ENCODE data around the gene ADGRL2.

The ADGRL2 gene

DNA sequence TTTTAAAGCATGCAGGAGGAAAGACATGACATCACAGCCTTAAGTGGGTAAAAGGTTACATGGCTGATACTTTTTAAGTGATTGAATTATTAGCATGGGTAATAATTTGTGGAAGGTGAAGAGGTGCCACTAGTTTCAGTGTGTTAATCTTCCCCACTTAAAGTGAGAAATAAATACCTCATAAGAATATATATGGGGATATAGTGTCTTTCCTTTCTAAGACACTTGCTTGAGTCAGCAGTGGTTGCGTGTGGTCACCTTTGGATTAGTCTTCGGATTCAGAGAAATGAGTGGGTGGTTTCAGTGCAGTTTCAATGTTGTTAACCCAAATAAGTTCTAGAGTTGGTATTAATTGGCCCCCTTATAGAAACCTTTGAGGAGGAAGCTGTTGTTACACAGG is 94.1 kb downstream of the ADGRL2 start:
- Mint-ChIP-seq H3K27ac (peak overlapping the region in 2 of 3 experiments; percentile 53 to 80), H3K4me3 (no peak overlapping the region), H3K4me1 (peaks cover 48% of the 10 kb centered on the region), H3K36me3 (ENCODE audit: low read depth) (peaks cover 15% of the 10 kb centered on the region), H3K9me3 (no peaks in the 10 kb centered on the region), H3K27me3 (ENCODE audit: low read depth) (no peaks in the 10 kb centered on the region)
- TF ChIP-seq, protein P1, sequence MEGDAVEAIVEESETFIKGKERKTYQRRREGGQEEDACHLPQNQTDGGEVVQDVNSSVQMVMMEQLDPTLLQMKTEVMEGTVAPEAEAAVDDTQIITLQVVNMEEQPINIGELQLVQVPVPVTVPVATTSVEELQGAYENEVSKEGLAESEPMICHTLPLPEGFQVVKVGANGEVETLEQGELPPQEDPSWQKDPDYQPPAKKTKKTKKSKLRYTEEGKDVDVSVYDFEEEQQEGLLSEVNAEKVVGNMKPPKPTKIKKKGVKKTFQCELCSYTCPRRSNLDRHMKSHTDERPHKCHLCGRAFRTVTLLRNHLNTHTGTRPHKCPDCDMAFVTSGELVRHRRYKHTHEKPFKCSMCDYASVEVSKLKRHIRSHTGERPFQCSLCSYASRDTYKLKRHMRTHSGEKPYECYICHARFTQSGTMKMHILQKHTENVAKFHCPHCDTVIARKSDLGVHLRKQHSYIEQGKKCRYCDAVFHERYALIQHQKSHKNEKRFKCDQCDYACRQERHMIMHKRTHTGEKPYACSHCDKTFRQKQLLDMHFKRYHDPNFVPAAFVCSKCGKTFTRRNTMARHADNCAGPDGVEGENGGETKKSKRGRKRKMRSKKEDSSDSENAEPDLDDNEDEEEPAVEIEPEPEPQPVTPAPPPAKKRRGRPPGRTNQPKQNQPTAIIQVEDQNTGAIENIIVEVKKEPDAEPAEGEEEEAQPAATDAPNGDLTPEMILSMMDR (IDR thresholded peaks at IDR 0.05; ENCODE audit: unreplicated experiment in 3 of 3) = no peak

DNA sequence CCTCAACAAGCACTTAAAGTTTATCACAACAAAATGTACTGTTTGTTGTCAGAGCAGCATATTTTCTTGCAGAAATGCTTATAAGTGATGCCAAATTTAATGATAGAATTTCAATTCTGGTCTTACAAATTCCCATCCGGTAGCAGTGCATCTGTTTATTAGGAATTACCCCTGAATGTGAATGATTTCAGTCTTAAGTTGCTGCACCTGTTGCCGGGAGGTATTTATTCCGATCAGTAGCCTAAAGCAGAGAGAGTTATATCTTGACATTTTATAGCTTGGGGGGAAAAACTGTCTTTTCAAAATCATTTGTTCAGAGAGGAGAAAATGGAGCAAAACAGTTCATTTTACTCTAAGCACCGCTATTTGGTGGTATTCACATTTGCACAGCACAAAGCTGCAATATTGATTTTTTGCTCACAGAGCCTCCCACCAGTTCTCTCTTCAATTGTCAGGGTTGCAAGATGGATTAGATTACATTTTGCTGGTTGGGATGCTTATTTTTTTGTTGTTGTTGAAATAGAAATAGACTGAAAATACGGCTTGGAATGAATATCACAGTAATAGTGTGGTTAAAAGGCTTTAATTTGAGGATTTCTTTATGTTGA is 98.6 kb downstream of the ADGRL2 start:
- TF ChIP-seq, protein P1 (IDR thresholded peaks at IDR 0.05; ENCODE audit: unreplicated experiment in 3 of 3) = no peak

DNA sequence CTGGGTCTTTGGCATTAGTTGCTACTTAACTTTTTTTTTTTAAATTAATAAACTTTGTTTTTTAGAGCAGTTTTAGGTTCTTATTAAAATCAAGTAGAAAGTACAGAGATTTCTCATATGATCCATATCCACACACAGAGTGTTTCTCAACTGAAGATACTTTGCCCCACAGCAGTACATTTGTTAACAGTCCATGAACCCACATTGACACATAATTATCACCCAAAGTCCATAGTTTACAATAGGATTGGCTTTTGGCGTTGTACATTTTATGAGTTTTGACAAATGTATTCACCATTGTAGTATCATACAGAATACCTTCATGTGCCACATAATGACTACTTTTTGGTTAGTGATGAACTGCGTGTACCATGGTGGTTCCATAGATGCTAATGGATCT is 106.8 kb downstream of the ADGRL2 start:
- H3K4me1 Mint-ChIP-seq = peaks cover 8% of the 10 kb centered on the region
- peaks cover 34% of the 10 kb centered on the region for H3K36me3 Mint-ChIP-seq (ENCODE audit: low read depth)
- H3K27me3 Mint-ChIP-seq (ENCODE audit: low read depth) = no peaks in the 10 kb centered on the region
- no peak overlapping the region for H3K4me3 Mint-ChIP-seq
- no peaks in the 10 kb centered on the region for H3K9me3 Mint-ChIP-seq
- TF ChIP-seq, protein P1 (IDR thresholded peaks at IDR 0.05; ENCODE audit: unreplicated experiment in 3 of 3) = no peak
- no peak overlapping the region for H3K27ac Mint-ChIP-seq

More for the DNA sequence above, 98.6 kb downstream of the ADGRL2 start:
- H3K4me1 Mint-ChIP-seq = peaks cover 44% of the 10 kb centered on the region
- H3K27ac Mint-ChIP-seq = peak overlapping the region; percentile 20 to 22 (median 20)
- peaks cover 7% of the 10 kb centered on the region for H3K36me3 Mint-ChIP-seq (ENCODE audit: low read depth)
- no peaks in the 10 kb centered on the region for H3K27me3 Mint-ChIP-seq (ENCODE audit: low read depth)
- H3K9me3 Mint-ChIP-seq = no peaks in the 10 kb centered on the region
- no peak overlapping the region for H3K4me3 Mint-ChIP-seq

DNA sequence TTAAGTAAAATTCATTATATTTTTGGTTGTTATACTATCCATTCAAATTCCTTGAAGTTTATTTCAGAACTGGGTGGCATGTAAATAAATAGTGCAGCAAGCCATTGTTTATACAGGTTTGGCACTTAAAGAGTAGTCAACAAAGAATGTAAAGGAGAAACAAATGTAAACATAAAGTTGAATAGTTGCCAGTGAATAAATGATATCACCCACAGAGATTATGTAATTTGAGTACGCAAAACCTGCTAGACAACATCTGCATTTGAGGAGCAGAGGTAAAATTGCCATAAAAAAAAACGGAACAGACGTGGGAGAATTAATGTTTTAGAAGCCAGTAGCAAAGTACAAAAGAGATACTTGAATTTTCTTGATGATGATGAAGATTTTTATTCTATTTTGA is 111.6 kb downstream of the ADGRL2 start:
- peaks cover 30% of the 10 kb centered on the region for H3K36me3 Mint-ChIP-seq (ENCODE audit: low read depth)
- H3K27ac Mint-ChIP-seq = no peak overlapping the region
- TF ChIP-seq, protein P1 (IDR thresholded peaks at IDR 0.05; ENCODE audit: unreplicated experiment in 3 of 3) = no peak
- no peak overlapping the region for H3K4me3 Mint-ChIP-seq
- H3K9me3 Mint-ChIP-seq = no peaks in the 10 kb centered on the region
- H3K4me1 Mint-ChIP-seq = peaks cover 5% of the 10 kb centered on the region
- H3K27me3 Mint-ChIP-seq (ENCODE audit: low read depth) = no peaks in the 10 kb centered on the region

DNA sequence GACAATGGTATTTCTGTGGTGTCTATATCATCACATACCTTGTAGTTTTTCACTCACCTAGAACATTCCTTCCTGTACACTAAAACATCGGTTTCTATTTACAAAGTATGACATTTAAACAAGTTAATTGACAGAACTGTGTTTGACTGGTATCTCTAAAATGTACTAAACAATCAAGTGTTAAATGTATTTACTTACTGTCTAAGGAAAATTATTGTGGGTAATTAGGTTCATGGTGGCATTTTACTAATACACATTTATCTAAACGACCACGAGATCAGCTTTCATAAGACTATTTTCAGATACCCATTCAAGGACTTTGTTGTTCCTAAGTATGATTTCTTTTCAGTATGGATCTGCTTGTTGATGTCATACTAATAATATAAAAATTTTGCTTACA is 115.2 kb downstream of the ADGRL2 start:
- Mint-ChIP-seq H3K4me3 (no peak overlapping the region), H3K27ac (no peak overlapping the region), H3K36me3 (ENCODE audit: low read depth) (peaks cover 13% of the 10 kb centered on the region), H3K4me1 (peaks cover 27% of the 10 kb centered on the region), H3K9me3 (no peaks in the 10 kb centered on the region), H3K27me3 (ENCODE audit: low read depth) (no peaks in the 10 kb centered on the region)
- TF ChIP-seq, protein P1 (IDR thresholded peaks at IDR 0.05; ENCODE audit: unreplicated experiment in 3 of 3) = no peak

DNA sequence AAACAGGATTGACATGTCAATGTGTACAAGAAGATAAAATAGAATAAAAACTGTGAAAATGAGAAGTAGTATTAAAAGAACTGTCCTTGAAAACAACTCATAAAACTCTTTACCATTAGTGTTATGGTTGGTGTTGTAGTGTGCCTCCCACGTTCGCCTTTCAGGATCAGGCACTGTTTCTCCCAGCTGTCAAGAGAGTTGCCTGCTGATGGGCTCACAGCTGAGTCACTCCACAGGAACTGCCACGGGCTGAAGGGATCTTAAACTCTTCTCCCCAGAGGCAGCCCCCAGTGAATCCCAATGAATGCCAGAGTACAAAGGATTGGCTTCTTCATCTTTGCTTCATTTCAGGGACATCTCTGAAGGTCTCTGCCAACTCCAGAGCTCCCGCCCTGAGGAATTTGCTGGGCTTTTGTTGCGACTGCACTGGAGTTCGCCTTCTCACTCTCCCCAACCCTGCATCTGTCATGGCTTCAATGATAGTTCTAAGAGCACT is 119.6 kb downstream of the ADGRL2 start:
- TF ChIP-seq, protein P1 (IDR thresholded peaks at IDR 0.05; ENCODE audit: unreplicated experiment in 3 of 3) = no peak
- peaks cover 54% of the 10 kb centered on the region for H3K4me1 Mint-ChIP-seq
- H3K27me3 Mint-ChIP-seq (ENCODE audit: low read depth) = no peaks in the 10 kb centered on the region
- no peaks in the 10 kb centered on the region for H3K9me3 Mint-ChIP-seq
- H3K36me3 Mint-ChIP-seq (ENCODE audit: low read depth) = peaks cover 20% of the 10 kb centered on the region
- H3K4me3 Mint-ChIP-seq = peak overlapping the region; percentile 35 to 46 (median 43)
- peak overlapping the region; percentile 66 to 94 (median 73) for H3K27ac Mint-ChIP-seq
